CD4-positive, alpha-beta T cell treated with Interleukin-17A for 4 hours (primary cell): ENCODE results near the gene KYAT1.
"Not testable (repeated sequence)": the region's sequence is repeated elsewhere in the genome, so short reads cannot be mapped to it uniquely, and the experiment has no call there.

Experiments
- DNase-seq: peaks from one replicate; pipeline ENCODE4 v3.0.0-alpha.2; 2020; ENCODE audit warnings: mixed read lengths

Gene KYAT1

DNA sequence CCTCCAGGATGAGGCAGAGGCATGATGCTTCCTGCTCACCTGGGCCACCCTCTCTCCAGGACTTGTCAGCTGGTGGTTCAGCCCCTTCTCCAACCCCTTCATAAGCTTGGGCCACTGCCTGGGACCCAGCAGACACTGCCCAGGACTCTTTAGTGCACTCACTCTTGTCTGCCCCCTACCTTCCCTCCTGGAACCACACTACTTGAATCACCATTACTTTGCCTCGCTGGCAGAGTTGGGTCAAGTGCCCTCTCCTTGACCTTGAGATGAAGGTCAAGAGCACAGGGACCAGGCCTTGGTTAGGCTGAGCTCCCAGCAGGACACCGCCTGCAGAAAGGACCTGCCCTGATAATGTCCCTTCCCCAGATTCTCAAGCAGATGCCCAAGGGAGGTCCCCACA, 71.9 kb downstream of the KYAT1 start:
- no peak for DNase-seq

DNA sequence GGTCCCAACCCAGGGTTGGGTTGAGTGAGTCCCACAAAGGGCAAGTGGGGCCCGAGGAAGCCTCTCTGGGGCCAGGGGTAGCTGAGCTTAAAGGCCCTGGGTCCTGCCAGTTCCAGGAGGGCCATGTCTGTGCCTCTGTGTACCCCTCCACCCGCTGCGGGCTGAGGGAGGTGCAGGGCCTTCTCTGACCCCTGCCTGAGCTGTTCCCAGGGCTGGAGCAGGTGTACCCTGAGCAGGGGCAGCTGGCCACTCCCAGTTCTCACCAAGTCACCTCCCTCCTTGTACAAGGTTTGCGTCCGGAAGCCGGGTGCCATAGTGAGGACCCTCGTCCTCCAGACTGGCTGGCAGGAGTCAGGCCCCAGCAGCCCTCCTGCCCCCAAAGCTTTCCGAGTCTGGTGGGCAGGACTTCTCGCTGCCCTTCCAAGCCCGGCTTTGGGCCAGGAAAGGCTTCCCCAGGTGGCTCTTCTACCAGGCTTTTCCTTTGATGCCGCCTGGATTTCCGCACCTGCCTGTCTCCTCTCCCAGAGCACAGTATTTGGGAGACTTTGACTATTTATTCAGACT, 72.6 kb downstream of the KYAT1 start:
- no peak for DNase-seq

DNA sequence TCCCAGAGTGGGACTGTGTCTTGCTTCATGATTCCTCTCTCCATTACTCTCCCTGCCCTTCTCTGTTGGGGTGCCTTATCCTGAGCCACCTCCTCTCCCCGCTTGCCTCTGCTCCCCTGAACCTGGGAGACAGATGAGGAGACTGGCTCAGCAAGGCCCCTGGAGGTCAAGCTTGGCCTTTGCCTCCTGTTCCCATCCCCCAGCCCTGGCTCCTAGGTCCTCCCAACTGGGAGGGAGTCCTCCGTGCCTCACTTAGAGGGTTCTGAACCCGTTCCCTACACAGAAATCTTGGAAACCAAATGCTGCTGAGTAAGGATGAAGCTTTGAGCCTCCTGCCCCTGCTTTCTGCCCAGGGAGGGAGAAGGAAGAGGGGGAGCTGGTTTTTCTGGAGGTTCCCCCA, 73.2 kb downstream of the KYAT1 start:
- no peak for DNase-seq

DNA sequence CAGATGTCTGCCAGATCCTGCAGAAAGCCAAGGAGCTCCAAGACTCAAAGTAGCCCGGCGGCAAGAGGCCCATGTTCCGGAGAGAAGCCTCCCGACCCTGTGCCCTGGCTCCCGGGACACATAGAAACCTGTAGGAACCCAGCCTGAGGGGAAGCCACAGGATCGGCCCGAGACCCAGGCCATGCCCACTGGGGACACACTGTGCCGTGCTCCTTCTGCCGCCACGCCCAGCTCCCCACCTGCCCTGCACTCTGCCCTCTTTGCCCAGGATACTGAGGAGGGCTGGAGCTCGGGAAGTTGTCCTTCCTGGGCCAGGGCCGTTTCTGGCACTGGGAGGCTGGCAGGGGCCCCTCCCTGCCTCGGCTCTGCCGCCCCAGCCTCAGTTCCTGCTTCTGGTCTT, 73.9 kb downstream of the KYAT1 start:
- DNase-seq: no peak

DNA sequence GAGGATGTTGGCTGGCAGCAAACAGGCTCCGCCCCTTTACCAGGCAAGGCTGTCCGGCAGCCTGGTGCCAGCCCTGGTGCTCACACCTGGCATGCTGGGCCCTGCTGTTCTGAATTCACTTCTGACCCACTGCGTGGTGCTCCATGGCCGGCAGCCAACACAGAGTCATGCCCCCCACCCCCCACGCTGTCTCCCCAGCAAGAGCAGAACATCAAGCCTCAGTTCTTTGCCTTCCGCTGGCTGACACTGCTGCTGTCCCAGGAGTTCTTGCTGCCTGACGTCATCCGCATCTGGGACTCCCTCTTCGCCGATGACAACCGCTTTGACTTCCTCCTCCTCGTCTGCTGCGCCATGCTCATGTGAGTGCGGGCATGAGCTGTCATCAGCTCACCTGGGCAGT, 76.1 kb downstream of the KYAT1 start:
- DNase-seq: no peak

DNA sequence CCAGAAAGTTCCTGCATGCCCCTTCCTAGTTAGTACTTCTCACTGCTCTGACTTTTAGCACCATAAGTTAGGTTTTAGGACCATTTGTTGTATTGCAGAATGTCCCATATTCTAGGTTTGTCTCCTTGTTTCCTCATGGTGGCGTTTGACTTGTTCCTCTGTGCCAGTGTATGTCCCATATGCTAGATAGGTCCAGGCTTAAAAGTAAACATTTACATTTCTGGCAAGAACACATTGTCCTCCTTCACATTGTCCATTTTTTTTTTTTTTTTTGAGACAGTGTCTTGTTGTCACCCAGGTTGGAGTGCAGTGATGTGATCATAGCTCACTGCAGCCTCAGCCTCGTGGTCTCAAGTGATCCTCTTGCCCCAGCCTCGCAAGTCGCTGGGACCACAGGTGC, 79.3 kb downstream of the KYAT1 start:
- no peak for DNase-seq

DNA sequence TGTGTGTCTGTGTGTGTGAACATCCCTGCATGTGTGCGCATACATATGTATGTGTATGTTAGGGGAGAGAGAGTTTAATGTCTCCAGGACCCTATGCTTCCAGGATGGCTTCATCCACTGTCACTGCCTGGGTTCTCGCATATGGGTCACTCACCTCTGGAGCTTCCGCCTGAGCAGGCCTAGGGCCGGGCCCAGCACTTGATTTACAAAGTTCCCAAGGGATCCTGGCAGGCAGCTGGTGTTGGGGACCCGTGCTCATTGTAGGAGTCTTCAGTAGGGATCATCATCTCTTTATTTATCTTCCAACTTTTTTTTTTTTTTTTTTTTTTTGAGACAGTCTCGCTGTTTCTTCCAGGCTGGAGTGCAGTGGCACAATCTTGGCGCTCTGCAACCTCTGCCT, 81.7 kb downstream of the KYAT1 start:
- DNase-seq: no peak

DNA sequence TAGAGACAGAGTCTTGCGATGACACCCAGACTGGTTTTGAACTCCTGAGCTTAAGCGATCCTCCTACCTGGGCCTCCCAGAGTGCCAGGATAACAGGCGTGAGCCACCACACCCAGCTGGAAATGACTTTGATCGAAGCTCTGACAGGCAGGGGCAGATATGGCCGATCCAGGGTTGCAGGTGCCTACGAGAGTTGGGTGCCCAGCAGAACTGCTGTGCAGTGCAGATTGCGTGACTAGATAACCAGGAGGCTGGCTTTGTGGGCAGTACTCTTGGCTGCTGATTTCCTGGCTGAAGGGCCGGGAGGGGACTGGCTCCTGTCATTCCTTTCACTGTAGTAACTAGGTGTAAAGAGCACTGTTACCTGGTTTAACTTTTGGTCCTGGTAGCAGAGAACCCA, 82.9 kb downstream of the KYAT1 start:
- DNase-seq: no peak

DNA sequence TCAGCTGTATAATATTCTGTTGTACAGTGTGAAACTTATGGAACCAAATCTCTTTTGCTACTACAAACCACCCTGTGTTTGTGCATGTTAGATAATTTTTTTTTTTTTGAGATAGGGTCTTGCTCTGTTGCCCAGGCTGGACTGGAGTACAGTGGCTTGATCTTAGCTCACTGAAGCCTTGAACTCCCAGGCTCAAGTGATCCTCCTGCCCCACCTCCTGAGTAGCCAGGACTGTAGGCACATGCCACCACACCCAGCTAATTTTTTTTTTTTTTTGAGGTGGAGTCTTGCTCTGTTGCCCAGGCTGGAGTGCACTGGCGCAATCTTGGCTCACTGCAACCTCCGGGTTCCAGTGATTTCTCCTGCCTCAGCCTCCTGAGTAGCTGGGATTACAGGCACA, 86.8 kb downstream of the KYAT1 start:
- not testable (repeated sequence) for DNase-seq

DNA sequence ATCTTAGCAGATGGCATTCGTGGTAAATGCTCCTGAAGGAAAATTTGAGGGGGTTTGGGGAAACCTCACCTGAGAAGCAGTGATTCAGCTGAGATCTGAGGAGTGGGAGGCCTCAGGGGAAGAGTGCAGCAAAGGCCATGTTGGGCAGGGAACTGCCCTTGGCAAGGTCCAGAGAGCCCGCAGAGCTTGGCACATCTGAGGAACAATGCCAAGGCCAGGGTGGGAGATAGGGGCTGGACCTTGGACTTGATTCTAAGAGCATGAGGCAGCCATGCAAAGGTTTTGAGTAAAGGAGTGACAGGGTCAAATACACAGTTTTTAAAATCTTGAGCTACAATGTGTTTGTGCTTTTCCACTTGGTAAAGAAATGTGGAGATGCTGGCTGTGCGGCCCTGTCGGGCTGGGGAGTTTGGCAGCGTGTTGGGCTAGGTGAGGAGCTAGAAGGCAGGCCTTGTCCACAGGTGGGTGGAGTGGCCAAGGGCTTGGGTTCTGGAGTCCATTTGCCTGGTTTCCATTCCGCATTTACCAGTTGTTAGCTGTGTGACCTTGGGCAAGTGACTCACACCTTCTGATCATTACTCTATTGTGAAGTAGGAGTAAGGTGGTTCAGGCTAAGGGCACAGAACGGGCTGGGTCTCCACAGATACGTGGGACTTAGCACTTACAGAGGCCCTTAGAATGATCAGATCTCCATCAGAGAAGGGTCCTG, 88.6 kb downstream of the KYAT1 start:
- no peak for DNase-seq

DNA sequence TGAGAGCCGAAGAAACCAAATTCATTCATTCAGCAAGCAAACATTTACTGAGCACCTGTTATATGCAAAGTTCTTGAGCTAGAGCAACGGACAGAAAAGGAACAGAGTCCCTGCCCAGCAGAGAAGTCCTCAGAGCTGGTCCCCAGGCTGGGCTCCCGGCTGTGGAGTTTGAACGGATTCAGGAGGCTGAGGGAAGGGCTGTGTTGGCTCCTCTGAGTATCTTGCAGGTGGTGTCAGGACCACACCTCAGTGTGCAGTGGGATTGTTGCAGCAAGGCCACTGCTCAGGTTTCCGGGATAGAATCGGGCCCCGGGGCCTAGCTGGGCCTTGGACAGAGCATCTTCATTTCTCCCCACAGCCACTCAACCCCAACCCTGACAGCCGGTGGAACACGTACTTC, 89.6 kb downstream of the KYAT1 start:
- no peak for DNase-seq

DNA sequence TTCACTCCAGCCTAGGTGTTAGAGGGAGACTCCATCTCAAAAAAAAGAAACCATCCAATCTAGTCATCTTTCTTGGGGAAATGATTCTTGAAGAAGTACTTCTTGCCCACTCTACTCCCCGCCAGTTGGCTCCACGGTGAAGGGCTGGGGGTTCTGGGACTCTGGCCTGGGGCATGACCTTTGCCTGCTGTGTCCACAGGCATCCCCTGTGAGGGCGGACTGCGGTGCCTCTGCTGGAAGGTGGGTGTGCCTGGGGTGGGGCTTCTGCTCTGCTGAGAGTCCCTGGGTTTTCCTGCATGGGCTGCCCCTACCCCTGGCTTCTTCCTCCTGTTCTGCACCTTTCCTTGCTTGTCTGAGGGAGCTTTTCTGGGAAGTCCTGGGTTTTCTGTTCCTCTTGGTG, 91.2 kb downstream of the KYAT1 start:
- DNase-seq: no peak

DNA sequence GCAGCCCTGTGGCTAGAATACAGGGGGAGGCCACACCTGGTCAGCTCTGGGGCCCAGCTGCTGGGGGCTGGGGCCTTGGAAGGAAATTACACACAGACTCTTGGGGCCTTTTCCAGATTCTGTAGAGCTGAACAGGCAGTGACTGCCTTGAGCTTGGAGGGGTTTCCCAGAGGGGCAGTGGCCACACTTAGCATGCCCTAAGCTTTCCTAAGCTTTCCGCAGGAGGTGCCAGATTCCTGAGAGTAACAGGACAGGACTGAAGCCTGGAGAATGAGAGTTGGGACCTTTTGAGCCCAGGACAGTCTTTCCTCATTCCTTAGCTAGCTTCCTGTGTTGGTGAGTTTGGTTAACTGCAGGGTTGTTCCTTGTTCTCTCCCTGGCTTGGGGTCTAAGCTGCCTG, 93.3 kb downstream of the KYAT1 start:
- no peak for DNase-seq

DNA sequence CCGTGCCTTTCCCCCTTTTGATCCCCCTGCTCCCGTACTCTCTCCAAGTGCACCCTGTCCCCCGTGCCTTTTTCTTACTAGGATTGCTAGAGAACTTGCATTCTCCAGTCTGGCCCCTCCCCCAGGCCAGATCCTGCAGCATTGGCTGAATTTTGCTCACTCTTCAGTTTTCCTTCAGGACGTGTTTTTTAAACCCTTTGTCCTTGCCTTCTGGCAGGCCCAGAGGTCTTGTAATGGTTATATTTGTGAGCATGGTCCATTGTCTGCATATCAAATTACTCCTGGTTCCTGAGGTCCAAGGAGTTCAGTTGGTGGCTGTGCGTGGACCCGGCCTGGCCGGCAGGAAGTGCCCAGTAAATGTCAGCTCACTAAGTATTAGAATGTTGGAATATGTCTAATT, 94.1 kb downstream of the KYAT1 start:
- DNase-seq: peak; percentile 24

DNA sequence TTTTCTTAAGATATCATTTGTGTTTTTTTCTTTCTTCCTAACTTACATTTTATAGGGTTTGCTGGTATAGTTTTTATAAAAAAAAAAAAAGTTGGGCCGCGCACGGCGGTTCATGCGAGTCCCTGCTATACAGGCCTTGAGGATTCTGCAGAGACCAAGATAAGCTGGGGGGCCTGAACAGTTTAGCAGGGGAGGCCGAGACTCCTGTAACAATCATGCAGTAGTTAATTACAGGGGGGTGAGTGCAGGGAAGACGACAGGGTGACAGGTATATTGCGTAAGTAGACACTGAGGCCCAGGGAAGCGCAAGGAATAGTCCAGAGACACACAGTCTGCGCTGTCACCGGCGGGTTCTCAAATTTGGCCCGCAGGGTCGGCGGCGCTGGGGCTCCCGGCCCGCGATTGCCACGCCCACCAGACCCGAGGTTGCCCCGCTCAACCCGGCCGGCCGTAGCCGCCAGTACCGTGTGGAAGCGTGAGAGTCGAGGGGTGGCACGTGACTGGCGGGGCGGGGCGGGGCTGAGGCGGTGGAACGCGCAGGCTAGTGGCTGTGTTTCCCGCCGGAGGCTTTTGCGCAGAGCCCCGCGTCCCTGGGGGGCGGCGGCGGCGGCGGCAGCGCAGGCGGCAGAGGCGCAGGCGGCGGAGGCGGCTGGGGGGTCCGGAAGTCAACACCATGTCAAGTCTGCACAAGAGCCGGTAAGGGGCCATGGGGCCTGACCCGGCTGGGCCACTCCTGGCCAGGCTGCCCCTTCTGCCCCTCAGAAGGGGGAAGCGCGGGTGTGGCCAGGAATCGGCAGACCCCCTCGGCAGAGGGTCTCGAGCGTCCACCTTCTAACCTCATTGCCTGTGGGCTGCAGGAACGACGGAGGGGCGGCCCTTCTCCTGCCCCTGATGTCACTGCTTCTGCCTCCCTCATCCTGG, 94.8 kb downstream of the KYAT1 start, which contains the start of gene TBC1D13:
Gene TBC1D13, plus strand, starts transcription at position 573 of the 921 bp plus-strand sequence. Its CDS starts 101 bp downstream, at position 674.
- peak; percentile 94 for DNase-seq

DNA sequence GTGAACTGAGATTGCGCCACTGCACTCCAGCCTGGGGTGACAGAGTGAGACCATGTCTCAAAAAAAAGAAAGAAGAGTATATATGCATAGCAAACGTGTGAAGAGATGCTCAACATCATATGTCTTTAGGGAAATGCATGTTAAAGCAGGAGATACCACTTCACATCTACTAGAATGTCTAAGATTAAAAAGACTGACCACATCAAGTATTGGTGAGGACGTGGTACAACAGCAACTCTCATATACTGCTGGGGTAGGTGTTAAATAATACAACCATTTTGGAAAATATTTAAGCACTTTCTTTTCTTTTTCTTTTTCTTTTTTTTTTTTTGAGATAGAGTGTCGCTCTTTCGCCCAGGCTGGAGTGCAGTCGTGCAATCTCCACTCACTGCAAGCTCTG, 96.3 kb downstream of the KYAT1 start:
- DNase-seq: no peak
